Esophagus (tissue), 2 donors: ENCODE data around the gene FOXK1. TPM values are rescaled to one million over a fixed set of nuclear protein-coding genes. Genes with fewer than 3 reads are reported as not detected.
A peak's percentile ranks its signal among the peaks of the same experiment; 100 is the strongest.
"Not testable (repeated sequence)": the region's sequence is repeated elsewhere in the genome, so short reads cannot be mapped to it uniquely, and the experiment has no call there.

ENCODE experiments used
- H3K27ac ChIP-seq, 2 donors: one replicate each; pipeline ENCODE4 v1.5.1; 2013; ENCODE audit warnings: low read depth in 2 of 2, mild to moderate bottlenecking in 2 of 2, inconsistent platforms in 1 of 2, low read length in 1 of 2, moderate library complexity in 1 of 2
- H3K27me3 ChIP-seq, 2 donors: one replicate each; pipeline ENCODE4 v1.6.1; 2013; ENCODE audit warnings: low read length in 2 of 2, control low read depth in 1 of 2, mild to moderate bottlenecking in 1 of 2; ENCODE audit not compliant: insufficient read depth in 2 of 2, control insufficient read depth in 1 of 2
- H3K36me3 ChIP-seq, 2 donors: one replicate each; pipeline ENCODE4 v1.6.1; 2013; ENCODE audit warnings: low read length in 1 of 2; ENCODE audit not compliant: control insufficient read depth in 2 of 2, insufficient read depth in 2 of 2
- H3K4me1 ChIP-seq, 2 donors: one replicate each; pipeline ENCODE4 v1.6.1; 2013; ENCODE audit warnings: low read length in 1 of 2; ENCODE audit not compliant: control insufficient read depth in 2 of 2, insufficient read depth in 2 of 2
- H3K4me3 ChIP-seq, 2 donors: one replicate each; pipeline ENCODE4 v1.5.1; 2013; ENCODE audit warnings: low read length in 2 of 2, mild to moderate bottlenecking in 2 of 2, low read depth in 1 of 2, moderate library complexity in 1 of 2
- H3K9me3 ChIP-seq, 2 donors: one replicate each; pipeline ENCODE4 v1.6.1; 2013; ENCODE audit warnings: mild to moderate bottlenecking in 2 of 2, low read depth in 1 of 2, low read length in 1 of 2, moderate library complexity in 1 of 2; ENCODE audit not compliant: control insufficient read depth in 2 of 2, insufficient read depth in 1 of 2
- WGBS, 2 donors: extraction: QIAGEN DNeasy Blood & Tissue Kit; methylation state at CpG; one replicate each; pipeline ENCODE4 v1.1.7; 2013; 5-methylcytosine and 5-hydroxymethylcytosine counted together
- polyA plus RNA-seq, 2 donors: library from polyadenylated mRNA; stranded (reverse); fragments of 200-250 nt; gene quantifications; one replicate each; pipeline ENCODE4 v1.2.3, GENCODE V29; 2013
- donor health status: healthy with polysubstance abuse.
- donor health status: Bipolar disorder and iron deficiency.

FOXK1 gene
- polyA plus RNA-seq = 1 to 10 TPM; 3.9 to 7.1 TPM

DNA sequence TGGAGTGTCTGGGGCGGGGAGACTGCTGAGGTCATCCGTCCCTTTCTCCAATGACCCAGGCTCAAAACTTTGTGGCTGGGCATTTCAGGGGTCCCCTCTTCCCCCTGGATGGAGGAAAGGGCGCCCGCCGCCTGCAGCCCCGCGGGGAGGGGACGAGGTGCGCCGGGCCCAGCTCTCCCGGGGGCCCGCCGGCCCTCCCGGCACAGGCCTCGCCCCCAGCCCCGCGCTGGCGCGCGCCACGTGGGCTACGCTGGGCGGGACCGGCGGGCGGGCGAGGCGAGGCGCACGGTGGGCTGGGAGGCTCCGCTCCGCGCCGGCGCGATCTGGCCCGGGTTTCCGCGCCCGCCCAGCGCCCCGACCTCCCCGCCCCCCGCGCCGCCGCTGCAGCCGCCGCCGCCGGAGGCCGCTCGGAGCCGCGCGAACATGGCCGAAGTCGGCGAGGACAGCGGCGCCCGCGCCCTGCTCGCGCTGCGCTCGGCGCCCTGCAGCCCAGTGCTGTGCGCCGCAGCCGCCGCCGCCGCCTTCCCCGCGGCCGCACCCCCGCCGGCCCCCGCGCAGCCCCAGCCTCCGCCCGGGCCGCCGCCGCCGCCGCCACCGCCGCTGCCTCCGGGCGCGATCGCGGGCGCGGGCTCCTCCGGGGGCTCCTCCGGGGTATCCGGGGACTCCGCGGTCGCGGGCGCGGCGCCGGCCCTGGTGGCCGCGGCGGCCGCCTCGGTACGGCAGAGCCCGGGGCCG, at the start of gene FOXK1:
FOXK1 (plus strand) TSS at position 410 of the 735 bp plus-strand sequence; CDS start at position 424, 14 bp downstream.
- Histone ChIP-seq H3K36me3 (no peaks in the 10 kb centered on the region), H3K27ac (peak within 1 kb of the TSS; percentile 89 to 98), H3K9me3 (no peaks in the 10 kb centered on the region), H3K27me3 (no peaks in the 10 kb centered on the region), H3K4me1 (peaks cover 0 to 2% of the 10 kb centered on the region in 2 donors), H3K4me3 (peak within 1 kb of the TSS; percentile 80 to 100)
- 1% methylated on average over 26 to 116 of the region's 116 CpGs for WGBS, 2 donors

GRCh38 chr7:4633012-4633411, 49.1 kb upstream of the FOXK1 start:
- no peaks in the 10 kb centered on the region for H3K27me3 ChIP-seq
- 84 to 86% methylated on average over 3 of the region's 3 CpGs for WGBS, 2 donors
- H3K4me3 ChIP-seq = no peak overlapping the region
- H3K36me3 ChIP-seq = no peaks in the 10 kb centered on the region
- H3K27ac ChIP-seq = no peak overlapping the region
- H3K9me3 ChIP-seq = no peaks in the 10 kb centered on the region
- H3K4me1 ChIP-seq = peaks cover 0 to 5% of the 10 kb centered on the region in 2 donors

DNA sequence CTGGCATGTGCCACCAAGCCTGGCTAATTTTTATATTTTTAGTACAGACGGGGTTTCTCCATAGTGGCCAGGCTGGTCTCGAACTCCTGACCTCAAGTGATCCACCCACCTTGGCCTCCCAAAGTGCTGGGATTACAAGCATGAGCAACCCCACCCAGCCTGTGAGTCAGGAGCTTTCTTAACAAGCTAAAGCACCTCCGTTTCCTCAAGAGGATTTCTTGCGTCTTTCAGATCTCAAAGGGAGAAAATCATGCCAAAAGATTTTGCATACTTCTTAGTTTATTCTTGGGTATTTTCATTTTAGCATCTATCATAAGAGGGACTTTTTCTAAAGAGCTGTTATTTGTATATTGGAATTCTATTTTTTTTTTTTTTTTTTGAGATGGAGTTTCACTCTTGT, 47.9 kb upstream of the FOXK1 start:
- Histone ChIP-seq H3K4me1 (peaks cover 0 to 5% of the 10 kb centered on the region in 2 donors), H3K36me3 (no peaks in the 10 kb centered on the region), H3K27me3 (no peaks in the 10 kb centered on the region), H3K4me3 (no peak overlapping the region), H3K27ac (no peak overlapping the region), H3K9me3 (no peaks in the 10 kb centered on the region)
- 34 to 49% methylated on average over 4 of the region's 4 CpGs for WGBS, 2 donors

- Histone ChIP-seq H3K27ac (no peak overlapping the region), H3K36me3 (no peaks in the 10 kb centered on the region), H3K4me1 (peaks cover 0 to 3% of the 10 kb centered on the region in 2 donors), H3K9me3 (no peaks in the 10 kb centered on the region), H3K4me3 (no peak overlapping the region), H3K27me3 (no peaks in the 10 kb centered on the region)
- WGBS, 2 donors = 73 to 76% methylated on average over 17 of the region's 17 CpGs
These were observed 43.1 kb upstream of the FOXK1 start for GRCh38 chr7:4638781-4639575.

DNA sequence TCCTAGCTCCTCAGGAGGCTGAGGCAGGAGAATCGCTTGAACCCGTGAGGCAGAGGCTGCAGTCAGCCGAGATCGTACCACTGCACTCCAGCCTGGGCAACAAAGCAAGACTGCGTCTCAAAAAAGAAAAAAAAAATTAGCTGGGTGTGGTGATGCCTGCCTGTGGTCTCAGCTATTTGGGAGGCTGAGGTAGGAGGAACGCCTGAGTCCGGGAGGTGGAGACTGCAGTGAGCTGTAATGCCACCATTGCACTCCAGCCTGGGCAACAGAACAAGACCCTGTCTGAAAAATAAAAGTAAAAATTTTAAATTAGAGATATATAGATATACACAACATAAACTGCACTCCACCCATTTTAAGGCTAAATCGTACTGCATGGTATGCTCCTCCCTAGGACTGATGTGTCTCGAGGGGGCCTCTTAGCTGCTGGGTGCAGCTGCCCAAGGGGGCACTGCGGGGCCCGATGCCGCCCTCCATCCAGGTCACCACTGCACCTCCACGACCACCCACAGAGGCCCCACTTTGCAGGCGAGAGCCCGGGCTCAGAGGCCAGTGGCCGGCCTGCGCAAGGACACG, 40.9 kb upstream of the FOXK1 start:
- no peaks in the 10 kb centered on the region for H3K9me3 ChIP-seq
- H3K36me3 ChIP-seq = no peaks in the 10 kb centered on the region
- peaks cover 0 to 3% of the 10 kb centered on the region in 2 donors for H3K4me1 ChIP-seq
- H3K27me3 ChIP-seq = no peaks in the 10 kb centered on the region
- WGBS, 2 donors = 24 to 29% methylated on average over 18 of the region's 18 CpGs
- peak overlapping the region; percentile 63 to 80 for H3K27ac ChIP-seq
- peak overlapping the region; percentile 48 to 75 for H3K4me3 ChIP-seq

GRCh38 chr7:4641667-4642467, 40.2 kb upstream of the FOXK1 start:
- Histone ChIP-seq H3K27me3 (no peaks in the 10 kb centered on the region), H3K27ac (peak overlapping the region; percentile 87 to 89), H3K36me3 (no peaks in the 10 kb centered on the region), H3K9me3 (no peaks in the 10 kb centered on the region), H3K4me1 (peaks cover 0 to 3% of the 10 kb centered on the region in 2 donors), H3K4me3 (peak overlapping the region; percentile 64 to 75)
- WGBS, 2 donors = 0 to 1% methylated on average over 89 to 103 of the region's 103 CpGs

DNA sequence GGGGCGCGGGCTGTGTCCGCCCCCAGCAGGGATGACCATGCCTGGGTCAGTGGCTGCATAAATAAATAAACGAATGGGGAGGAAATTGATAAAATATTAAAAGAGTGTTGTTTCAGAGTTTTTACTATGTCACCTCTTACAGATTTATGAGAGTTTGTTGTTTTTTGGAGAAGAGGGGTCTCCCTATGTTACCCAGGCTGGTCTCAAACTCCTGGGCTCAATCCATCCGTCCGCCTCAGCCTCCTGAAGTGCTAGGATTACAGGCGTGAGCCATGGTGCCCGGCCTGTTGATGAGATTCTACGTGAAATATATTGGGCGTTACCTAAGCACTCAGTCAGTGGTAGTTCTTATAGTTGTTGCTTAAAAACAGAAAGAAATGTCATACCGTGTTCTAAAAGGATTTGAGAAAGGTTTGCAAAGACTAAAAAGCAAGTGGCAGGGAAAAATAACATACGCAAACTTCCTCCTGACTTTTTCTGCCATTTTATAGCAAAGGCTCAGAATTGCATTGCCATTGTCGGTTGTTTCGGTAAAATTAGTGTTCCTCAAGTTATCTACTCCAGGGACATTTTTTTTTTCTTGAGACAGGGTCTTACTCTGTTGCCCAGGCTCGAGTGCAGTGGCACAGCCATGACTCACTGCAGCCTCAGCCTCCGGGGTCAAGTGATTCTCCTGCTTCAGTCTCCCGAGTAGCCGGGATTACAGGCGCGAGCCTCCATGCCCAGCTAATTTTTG, 39.5 kb upstream of the FOXK1 start:
- peaks cover 0 to 3% of the 10 kb centered on the region in 2 donors for H3K4me1 ChIP-seq
- H3K36me3 ChIP-seq = no peaks in the 10 kb centered on the region
- no peaks in the 10 kb centered on the region for H3K9me3 ChIP-seq
- peak overlapping the region; percentile 87 to 89 for H3K27ac ChIP-seq
- no peaks in the 10 kb centered on the region for H3K27me3 ChIP-seq
- peak overlapping the region; percentile 64 to 75 for H3K4me3 ChIP-seq
- 62 to 65% methylated on average over 20 of the region's 20 CpGs for WGBS, 2 donors

- H3K27ac ChIP-seq, H3K4me3 ChIP-seq, H3K4me1 ChIP-seq, H3K27me3 ChIP-seq, H3K36me3 ChIP-seq, H3K9me3 ChIP-seq: not testable (repeated sequence)
- 95% methylated on average over 5 of the region's 5 CpGs for WGBS, 2 donors
These were observed 39.0 kb upstream of the FOXK1 start for GRCh38 chr7:4643204-4643471.

DNA sequence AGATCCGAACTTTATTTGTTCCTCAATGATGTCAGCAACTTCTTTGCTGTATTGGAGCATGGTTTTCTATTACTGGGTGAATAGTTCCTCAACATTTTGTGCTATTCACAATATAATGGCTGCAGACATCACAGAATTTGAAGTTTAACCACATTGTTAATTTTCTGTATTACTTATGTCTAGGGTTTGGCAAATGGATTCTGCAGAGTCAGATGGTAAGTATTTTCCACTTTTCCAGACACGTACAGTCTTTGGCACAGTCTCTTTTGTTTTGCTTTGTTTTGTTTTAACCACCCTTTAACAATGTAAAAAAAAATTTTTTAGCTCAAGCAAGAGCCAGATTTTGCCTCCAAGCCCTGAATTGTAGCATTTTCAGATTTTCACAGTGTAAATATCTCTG, 36.8 kb upstream of the FOXK1 start:
- H3K4me1 ChIP-seq = peaks cover 0 to 3% of the 10 kb centered on the region in 2 donors
- no peaks in the 10 kb centered on the region for H3K36me3 ChIP-seq
- H3K9me3 ChIP-seq = no peaks in the 10 kb centered on the region
- H3K27me3 ChIP-seq = no peaks in the 10 kb centered on the region
- no peak overlapping the region for H3K27ac ChIP-seq
- 45 to 57% methylated on average over 2 of the region's 2 CpGs for WGBS, 2 donors
- no peak overlapping the region for H3K4me3 ChIP-seq
